ENCODE measurements around the gene PLA2G2E.

DNA sequence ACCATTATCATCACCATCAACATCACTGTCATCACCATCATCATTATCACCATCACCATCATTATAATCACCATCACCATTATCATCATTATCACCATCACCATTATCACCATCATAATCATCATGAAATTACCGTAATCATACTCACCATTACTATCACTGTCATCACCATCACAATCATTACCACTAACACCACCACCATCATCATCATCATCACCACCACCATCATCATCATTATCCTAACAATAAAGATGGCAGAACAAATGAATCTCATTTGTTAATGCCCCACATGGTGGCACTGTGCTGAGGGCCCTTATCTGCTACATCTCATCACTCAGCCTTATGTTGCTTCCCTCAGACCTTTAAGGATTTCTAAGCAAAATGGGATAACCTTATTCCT is 9.4 kb upstream of the PLA2G2E start:
- TF ChIP-seq, protein P1, sequence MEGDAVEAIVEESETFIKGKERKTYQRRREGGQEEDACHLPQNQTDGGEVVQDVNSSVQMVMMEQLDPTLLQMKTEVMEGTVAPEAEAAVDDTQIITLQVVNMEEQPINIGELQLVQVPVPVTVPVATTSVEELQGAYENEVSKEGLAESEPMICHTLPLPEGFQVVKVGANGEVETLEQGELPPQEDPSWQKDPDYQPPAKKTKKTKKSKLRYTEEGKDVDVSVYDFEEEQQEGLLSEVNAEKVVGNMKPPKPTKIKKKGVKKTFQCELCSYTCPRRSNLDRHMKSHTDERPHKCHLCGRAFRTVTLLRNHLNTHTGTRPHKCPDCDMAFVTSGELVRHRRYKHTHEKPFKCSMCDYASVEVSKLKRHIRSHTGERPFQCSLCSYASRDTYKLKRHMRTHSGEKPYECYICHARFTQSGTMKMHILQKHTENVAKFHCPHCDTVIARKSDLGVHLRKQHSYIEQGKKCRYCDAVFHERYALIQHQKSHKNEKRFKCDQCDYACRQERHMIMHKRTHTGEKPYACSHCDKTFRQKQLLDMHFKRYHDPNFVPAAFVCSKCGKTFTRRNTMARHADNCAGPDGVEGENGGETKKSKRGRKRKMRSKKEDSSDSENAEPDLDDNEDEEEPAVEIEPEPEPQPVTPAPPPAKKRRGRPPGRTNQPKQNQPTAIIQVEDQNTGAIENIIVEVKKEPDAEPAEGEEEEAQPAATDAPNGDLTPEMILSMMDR (IDR thresholded peaks at IDR 0.05; ENCODE audit: poor library complexity) = no peak
- TF ChIP-seq EZH2 (IDR thresholded peaks at IDR 0.05; ENCODE audit: borderline replicate concordance) (no peak), EZH2phosphoT487 (IDR thresholded peaks at IDR 0.05; ENCODE audit: low read depth, severe bottlenecking, unreplicated experiment) (no peak)
